DMS79 treated with DMSO at 0.1 percent for 48 hours (cell line): ENCODE measurements around the gene EFEMP2.
"Not testable (repeated sequence)": the region's sequence is repeated elsewhere in the genome, so short reads cannot be mapped to it uniquely, and the experiment has no call there.

ENCODE experiments used
- DNase-seq: peaks from one replicate; lab custom pipeline; 2025; lab: John Stamatoyannopoulos, UW

Gene EFEMP2

DNA sequence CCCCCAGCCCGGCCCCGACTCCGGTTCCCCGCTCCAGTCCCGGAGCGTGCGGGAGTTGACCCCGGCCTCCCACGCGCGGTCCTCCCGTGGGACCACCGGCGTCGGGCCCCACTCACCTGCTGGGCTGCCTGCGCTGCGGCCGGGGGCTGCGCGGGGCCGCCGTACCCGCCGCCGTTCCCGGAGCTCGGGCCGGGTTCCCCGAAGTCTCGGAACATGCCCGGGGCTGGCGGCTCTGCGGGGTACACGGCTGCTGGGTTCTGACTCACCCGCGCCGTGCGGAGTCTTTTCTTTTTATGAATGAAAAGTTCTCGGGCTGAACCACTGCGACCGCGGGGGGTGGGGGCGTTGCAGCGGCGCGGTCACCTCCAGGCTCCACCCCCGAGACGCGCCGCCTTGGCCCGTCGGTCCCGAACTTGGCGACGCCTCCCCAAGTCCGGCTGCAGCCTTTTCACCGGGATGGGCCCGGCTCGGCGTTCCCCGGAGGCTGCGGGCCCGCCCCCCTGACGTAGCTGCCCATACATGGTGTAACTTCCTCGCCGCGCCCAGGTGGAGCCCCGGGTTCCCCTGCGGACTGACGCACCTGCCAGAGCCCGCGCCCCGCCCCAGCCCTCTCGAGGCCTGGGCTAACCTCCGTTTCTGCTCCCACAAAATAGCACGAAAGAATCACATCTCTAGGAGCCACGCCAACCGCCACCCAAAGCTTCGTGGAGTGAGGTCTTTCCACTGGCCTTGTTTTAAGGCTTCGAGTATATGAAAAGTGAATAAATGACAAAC lies 27.7 kb upstream of the EFEMP2 start, which contains the start of gene FOSL1:
FOSL1 (minus strand) TSS at position 264 of the 774 bp plus-strand sequence; CDS start at position 215, 49 bp downstream.
- peak; percentile 67 for DNase-seq

- no peak for DNase-seq
These were observed 26.9 kb upstream of the EFEMP2 start for GRCh38 chr11:65899356-65900124.

DNA sequence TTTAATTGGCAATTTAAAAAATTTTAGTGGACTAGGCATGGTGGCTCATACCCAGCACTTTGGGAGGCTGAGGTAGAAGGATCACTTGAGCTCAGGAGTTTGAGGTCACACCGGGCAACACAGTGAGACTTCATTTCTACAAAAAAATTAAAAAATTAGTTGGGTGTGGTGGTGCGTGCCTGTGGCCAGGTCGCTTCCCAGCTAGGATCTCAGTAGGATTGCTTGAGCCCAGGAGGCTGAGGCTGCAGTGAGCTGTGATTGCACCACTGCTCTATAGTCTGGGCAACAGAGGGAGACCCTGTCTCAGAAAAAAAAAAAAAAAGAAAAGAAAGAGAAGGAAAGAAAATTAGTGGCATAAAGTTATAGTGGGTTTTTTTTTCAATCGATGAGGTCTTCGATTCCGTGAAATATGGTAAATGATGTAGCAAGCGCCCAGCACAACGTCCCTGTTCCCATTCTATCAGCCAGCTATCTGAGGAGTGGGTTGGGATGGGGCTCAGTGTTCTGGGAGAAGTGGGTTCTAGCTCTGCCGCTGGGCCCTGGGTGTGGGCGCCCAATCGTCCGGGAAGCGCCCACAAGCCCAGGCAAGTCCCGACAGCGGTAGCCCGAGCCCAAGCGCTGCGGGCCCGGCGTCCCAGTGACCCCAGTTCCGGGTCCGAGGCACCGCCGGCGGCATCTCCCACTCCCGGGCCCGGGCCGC lies 26.2 kb upstream of the EFEMP2 start:
- no peak for DNase-seq

DNA sequence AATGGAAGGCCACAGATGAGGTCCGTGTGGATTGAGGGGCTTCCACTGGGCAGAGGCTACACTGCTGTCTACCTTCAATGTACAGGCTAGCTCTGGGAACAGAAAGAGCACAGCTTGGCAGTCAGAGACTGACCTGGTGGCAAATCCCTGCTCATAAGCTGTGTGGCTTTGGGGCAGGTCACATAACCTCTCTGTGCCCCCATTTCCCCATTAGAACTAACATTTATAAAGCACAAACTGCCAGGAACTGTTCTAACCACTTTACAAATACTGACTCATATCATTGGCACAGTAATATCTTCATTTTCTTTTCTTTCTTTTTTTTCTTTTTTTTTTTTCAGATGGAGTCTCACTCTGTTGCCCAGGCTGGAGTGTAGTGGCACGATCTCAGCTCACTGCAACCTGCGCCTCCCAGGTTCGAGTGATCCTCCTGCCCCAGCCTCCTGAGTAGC lies 24.4 kb upstream of the EFEMP2 start:
- no peak for DNase-seq

DNA sequence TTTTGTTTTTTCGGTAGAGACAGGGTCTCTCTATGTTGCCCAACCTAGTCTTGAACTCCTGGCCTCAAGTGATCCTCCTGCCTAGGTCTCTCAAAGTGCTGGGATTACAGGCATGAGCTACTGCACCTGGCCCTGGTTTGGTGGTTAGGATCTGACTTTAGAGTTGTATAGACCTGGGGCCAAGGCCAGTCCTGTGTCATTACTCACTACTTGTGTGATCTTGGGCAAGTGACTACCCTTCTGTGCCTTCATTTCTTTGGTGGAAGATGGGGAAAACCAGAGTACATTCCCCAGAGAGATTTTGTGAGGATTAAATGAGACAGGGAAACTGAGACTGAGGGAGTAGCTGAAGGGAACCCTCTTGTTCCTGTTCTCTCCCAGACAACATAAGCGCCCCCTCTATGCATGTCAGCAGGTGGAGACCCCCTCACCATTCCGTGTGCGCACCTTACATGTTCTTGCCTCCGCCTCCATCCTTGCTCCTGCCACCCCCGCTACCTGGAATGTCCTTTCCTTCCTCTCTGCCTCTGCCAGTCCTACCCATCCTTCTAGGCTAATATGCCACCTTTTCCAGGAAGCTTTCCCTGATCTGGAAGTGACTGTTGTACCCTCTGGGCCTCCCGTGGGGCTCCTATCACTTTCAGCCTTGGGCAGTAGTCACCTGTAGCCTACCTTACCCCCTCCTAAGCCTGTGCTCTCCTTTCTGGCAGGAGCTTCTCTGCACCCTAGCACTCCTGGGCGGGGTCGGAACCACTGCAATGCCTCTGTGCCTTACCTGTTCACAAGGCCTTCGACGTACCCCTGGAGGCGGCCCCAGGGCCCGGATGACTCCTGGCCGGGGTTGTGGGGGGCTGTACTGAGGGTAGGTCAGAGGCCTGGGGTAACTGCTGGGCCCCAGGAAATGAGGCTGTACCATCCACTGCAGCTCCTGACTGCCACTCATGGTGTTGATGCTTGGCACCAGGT lies 23.7 kb upstream of the EFEMP2 start:
- DNase-seq: no peak

GRCh38 chr11:65895482-65895981 lies 22.9 kb upstream of the EFEMP2 start:
- no peak for DNase-seq

GRCh38 chr11:65894034-65894591 lies 21.5 kb upstream of the EFEMP2 start:
- DNase-seq: no peak

DNA sequence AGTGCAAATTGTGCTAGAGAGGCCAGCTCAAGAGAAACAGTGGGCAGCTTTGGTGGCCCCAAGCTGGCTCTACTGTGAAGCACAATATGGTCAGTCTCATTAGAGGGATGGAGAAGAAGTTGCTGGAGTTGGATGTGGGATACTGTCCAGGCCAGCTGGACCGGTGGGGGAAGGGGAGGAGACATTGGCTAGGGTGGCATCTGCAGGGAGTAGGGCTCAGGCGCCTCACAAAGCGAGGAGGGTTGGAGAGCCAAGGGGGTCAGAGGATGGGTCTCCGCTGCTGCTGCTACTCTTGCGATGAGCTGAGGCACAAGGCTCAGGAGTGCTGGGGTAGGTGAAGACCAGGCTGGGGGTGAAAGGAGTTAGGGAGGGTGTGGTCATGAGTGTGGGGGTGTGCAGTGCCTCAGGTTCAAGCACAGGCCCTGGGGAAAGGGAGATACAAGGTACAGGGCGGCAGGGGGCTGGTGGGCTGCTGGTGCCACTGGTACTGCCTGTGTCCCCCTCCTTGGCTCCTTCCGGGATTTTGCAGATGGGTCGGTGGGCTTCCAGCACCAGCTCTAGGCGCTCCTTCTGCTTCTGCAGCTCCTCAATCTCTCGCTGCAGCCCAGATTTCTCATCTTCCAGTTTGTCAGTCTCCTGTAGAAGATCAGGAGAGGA lies 20.2 kb upstream of the EFEMP2 start:
- no peak for DNase-seq

GRCh38 chr11:65892137-65892540 lies 19.5 kb upstream of the EFEMP2 start:
- DNase-seq: not testable (repeated sequence)

- no peak for DNase-seq
These were observed 18.9 kb upstream of the EFEMP2 start for GRCh38 chr11:65891219-65892136.

DNA sequence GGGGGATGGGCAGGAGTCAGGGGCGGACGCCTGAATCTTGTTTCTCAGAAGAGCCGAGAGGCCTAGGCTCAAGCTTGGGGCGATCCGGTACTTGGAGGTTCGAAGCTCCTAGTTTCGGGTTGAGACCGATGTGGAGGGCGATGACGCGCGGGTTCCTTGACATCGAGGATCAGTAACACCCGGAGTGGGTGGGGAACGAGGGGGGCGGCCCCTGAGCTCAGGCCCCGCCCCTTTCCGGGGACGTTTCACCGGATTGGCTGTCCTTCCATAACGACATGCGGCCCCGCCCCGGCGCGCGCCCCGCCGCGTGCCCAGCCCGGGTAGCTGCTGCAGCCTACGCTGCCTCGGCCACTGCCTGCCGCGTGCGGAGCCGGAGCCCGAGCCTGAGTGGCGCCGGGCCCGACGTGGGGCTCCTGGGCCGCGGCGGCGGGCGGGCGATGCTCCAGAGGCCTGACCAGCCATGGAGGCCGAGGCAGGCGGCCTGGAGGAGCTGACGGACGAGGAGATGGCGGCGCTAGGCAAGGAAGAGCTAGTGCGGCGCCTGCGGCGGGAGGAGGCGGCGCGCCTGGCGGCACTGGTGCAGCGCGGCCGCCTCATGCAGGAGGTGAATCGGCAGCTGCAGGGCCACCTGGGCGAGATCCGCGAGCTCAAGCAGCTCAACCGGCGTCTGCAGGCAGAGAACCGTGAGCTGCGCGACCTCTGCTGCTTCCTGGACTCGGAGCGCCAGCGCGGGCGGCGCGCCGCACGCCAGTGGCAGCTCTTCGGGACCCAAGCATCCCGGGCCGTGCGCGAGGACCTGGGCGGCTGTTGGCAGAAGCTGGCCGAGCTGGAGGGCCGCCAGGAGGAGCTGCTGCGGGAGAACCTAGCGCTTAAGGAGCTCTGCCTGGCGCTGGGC lies 18.0 kb upstream of the EFEMP2 start, which contains the start of gene CCDC85B:
CCDC85B (plus strand) TSS at position 350 of the 895 bp plus-strand sequence; CDS start at position 461, 111 bp downstream.
- DNase-seq: peak; percentile 86

DNA sequence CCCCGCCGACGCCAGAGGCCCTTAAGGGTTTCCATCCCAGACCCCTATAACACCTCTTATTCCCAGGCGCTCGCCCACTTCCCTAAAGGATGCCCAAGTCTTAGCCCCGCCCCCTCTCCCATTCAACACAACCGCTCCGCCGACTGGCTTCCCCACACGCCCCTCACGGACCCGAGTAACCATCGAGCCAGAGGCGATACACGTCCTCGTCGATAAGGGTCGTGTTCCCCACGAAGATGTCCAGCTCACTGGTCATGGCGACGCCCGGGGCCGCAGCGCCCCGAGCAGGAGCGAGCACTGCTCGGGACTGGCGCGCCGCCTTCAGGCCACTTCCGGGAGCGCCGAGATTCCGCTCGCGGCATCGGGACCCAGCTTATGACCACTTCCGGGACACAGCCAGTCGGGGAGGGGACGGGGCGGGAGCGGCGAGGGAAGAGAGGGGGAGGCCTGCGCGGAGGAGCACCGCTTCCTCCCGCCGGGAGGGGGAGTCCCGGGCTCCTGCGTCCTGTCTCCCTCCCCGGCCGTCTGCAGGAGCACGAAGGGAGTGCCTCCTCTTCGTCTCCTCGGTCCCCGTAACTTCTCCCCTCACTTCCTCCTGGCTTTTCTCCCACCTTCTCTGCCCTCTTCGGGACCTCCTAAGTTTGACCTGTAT lies 15.7 kb upstream of the EFEMP2 start, which contains the start of gene FIBP:
FIBP (minus strand) TSS at position 309 of the 652 bp plus-strand sequence; CDS start at position 256, 53 bp downstream.
- peak; percentile 91 for DNase-seq

DNA sequence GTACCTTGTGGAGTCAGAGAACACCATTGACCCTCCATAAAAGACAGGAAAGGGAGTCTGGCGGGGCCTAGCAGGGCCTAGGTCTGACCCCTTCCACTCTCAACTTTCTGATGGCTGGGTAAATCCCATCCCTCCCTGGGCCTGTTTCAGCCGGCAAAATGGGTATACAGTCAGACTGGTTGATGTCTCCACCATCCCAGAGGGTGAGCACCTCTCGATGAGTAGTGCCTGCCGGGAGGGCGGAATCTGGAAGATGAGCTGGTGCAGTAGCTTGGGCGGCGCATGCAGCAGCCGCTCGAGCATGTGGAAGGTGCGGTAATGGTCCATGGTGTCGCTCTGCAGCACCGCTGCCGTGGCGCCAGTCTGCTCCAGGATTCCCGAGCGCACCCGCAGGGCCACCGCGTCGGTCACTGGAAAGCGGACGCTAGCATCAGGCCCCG lies 15.1 kb upstream of the EFEMP2 start:
- no peak for DNase-seq

- no peak for DNase-seq
These were observed 14.5 kb upstream of the EFEMP2 start for GRCh38 chr11:65886826-65887722.

- no peak for DNase-seq
These were observed 13.4 kb upstream of the EFEMP2 start for GRCh38 chr11:65885808-65886536.
